ENCODE data around the gene PAGE3.

PAGE3 gene

GRCh38 chrX:55220119-55220794 lies 44.5 kb downstream of the PAGE3 start, which contains the start of gene PAGE5:
TSS of gene PAGE5 (plus strand) at chrX:55220346. CDS start at chrX:55221383, 1,037 bp downstream.
- no peak within 1 kb of the TSS for H3K4me3 ChIP-seq (ENCODE audit: low read length)
- no peak for DNase-seq (ENCODE audit: low read depth)
- TF ChIP-seq, protein P1, sequence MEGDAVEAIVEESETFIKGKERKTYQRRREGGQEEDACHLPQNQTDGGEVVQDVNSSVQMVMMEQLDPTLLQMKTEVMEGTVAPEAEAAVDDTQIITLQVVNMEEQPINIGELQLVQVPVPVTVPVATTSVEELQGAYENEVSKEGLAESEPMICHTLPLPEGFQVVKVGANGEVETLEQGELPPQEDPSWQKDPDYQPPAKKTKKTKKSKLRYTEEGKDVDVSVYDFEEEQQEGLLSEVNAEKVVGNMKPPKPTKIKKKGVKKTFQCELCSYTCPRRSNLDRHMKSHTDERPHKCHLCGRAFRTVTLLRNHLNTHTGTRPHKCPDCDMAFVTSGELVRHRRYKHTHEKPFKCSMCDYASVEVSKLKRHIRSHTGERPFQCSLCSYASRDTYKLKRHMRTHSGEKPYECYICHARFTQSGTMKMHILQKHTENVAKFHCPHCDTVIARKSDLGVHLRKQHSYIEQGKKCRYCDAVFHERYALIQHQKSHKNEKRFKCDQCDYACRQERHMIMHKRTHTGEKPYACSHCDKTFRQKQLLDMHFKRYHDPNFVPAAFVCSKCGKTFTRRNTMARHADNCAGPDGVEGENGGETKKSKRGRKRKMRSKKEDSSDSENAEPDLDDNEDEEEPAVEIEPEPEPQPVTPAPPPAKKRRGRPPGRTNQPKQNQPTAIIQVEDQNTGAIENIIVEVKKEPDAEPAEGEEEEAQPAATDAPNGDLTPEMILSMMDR (conservative IDR thresholded peaks at IDR 0.05; ENCODE audit: low read length), result no peak

GRCh38 chrX:55213381-55213780 lies 51.3 kb downstream of the PAGE3 start:
- TF ChIP-seq, protein P1 (conservative IDR thresholded peaks at IDR 0.05; ENCODE audit: low read length), result no peak
- H3K4me3 ChIP-seq (ENCODE audit: low read length), result no peak overlapping the region

GRCh38 chrX:55210931-55211677 lies 53.6 kb downstream of the PAGE3 start:
- TF ChIP-seq, protein P1 (conservative IDR thresholded peaks at IDR 0.05; ENCODE audit: low read length), result no peak
- H3K4me3 ChIP-seq (ENCODE audit: low read length), result no peak overlapping the region
- no peak for DNase-seq (ENCODE audit: low read depth)

More at GRCh38 chrX:55213381-55213780, 51.3 kb downstream of the PAGE3 start:
- DNase-seq (ENCODE audit: low read depth), result no peak

All from AG10803 (cell line).